GM21576 (cell line): ENCODE data around the gene TESK2.

Experiments used
- ATAC-seq: cut with Tn5 transposase; IDR thresholded peaks from one replicate; pipeline ENCODE4 v1.9.1; 2021; ENCODE audit warnings: mild to moderate bottlenecking, moderate library complexity; ENCODE audit not compliant: unreplicated experiment

The TESK2 gene

GRCh38 chr1:45340816-45341466 lies 150.0 kb downstream of the TESK2 start:
- ATAC-seq = peak; percentile 3

GRCh38 chr1:45339789-45340558 lies 151.0 kb downstream of the TESK2 start, which contains the start of the genes MUTYH and TOE1:
TSS of gene MUTYH (minus strand) at chr1:45340440. CDS start at chr1:45334505, 5,935 bp downstream.
TSS of gene TOE1 (plus strand) at chr1:45340170. CDS start at chr1:45340253, 83 bp downstream.
- peak; percentile 68 for ATAC-seq

- no peak for ATAC-seq
Observed at GRCh38 chr1:45337630-45338325, 153.2 kb downstream of the TESK2 start.

- ATAC-seq = no peak
Observed at GRCh38 chr1:45335855-45336324, 155.1 kb downstream of the TESK2 start.

GRCh38 chr1:45334308-45335245 lies 156.4 kb downstream of the TESK2 start:
- ATAC-seq = no peak

GRCh38 chr1:45332346-45332720 lies 158.6 kb downstream of the TESK2 start:
- no peak for ATAC-seq

GRCh38 chr1:45331436-45332345 lies 159.3 kb downstream of the TESK2 start:
- ATAC-seq = no peak

- ATAC-seq = no peak
Observed at GRCh38 chr1:45329445-45329844, 161.5 kb downstream of the TESK2 start.

GRCh38 chr1:45328680-45329079 lies 162.3 kb downstream of the TESK2 start:
- ATAC-seq = no peak

GRCh38 chr1:45327644-45328515 lies 163.1 kb downstream of the TESK2 start:
- no peak for ATAC-seq

- ATAC-seq = no peak
Observed at GRCh38 chr1:45326627-45327623, 164.0 kb downstream of the TESK2 start, which contains the start of gene HPDL. TSS of gene HPDL (plus strand) at chr1:45326895. CDS start at chr1:45327149, 254 bp downstream.

GRCh38 chr1:45325851-45326506 lies 165.0 kb downstream of the TESK2 start:
- ATAC-seq = no peak

- no peak for ATAC-seq
Observed at GRCh38 chr1:45322486-45323040, 168.4 kb downstream of the TESK2 start.

- ATAC-seq = no peak
Observed at GRCh38 chr1:45321444-45321843, 169.5 kb downstream of the TESK2 start.

GRCh38 chr1:45319761-45320160 lies 171.2 kb downstream of the TESK2 start:
- no peak for ATAC-seq

- no peak for ATAC-seq
Observed at GRCh38 chr1:45317166-45317565, 173.8 kb downstream of the TESK2 start.
